ENCODE data around the gene CRIP3. TPM values are rescaled to one million over a fixed set of nuclear protein-coding genes. Genes with fewer than 3 reads are reported as not detected.

CRIP3 gene
- total and polyA plus RNA-seq, 2 of the 13 experiments (the other 11 are each of a cell fraction or from before 2014, with no cell fraction given) = 6.3 to 9.3 TPM

DNA sequence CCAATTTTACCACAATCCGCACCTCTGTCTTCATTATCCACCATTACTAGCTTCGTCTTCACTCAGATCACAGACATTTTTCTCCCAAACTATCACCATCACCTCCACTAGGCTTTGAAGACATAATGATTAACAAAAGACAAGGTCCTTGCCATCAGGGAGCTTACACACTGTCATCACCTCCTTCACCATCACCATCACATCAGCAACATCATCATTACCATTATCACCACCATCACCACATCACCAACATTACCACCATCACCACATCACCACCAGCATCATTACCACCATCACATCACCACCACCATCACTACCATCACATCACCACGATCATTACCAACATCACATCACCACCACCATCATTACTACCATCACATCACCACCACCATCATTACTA lies 14.9 kb downstream of the CRIP3 start:
- ATAC-seq (no peak), DNase-seq (ENCODE audit: low spot score) (no peak), FAIRE-seq (peak; percentile 23)
- H3K4me3 ChIP-seq (replicated peaks in 1 of 3; ENCODE audit: insufficient read depth in 1 of 3, low read depth in 2 of 3, low read length in 3 of 3) = no peak overlapping the region
- intact Hi-C loops (cut with micrococcal nuclease; ENCODE audit: unreplicated experiment) (no loop called here), in situ Hi-C loops (cut with HindIII; ENCODE audit: extremely low pct_ligation_motif_present, low pct_unique_long_range_greater_than_20kb) (no loop called here)
- no peaks in the 10 kb centered on the region for H3K36me3 ChIP-seq (replicated peaks in 1 of 2; ENCODE audit: control insufficient read depth in 1 of 2, insufficient read depth in 2 of 2, low read length in 2 of 2)
- ChIA-PET POLR2A (interaction anchor here (8.3 kb wide), 1 partner anchor 23 kb away, joined by 314 read pairs; no protein-coding TSS in a partner anchor), CTCF (ENCODE audit: low intra/inter-chr PET ratio, low total read pairs) (no interaction called here)
- WGBS (ENCODE audit: low lambda C conversion rate) = 95% methylated on average over 2 of the region's 3 CpGs
- H3K9ac ChIP-seq (ENCODE audit: insufficient read depth, low read depth, low read length) = no peak overlapping the region
- H3K4me1 ChIP-seq (ENCODE audit: insufficient read depth, low read length) = peaks cover 96% of the 10 kb centered on the region
- no peaks in the 10 kb centered on the region for H4K20me1 ChIP-seq (ENCODE audit: insufficient read depth, low read length)
- H3K4me2 ChIP-seq (ENCODE audit: low read depth, low read length) = no peak overlapping the region
- H3K27me3 ChIP-seq (ENCODE audit: control insufficient read depth in 1 of 2, insufficient read depth in 2 of 2, low read length in 2 of 2) = no peaks in the 10 kb centered on the region
- H3K9me3 ChIP-seq (ENCODE audit: low read length) = no peaks in the 10 kb centered on the region
- no peaks in the 10 kb centered on the region for H3K79me2 ChIP-seq (ENCODE audit: insufficient read depth, low read length)
- H3K27ac ChIP-seq (ENCODE audit: extremely low read length, insufficient read depth, low read length) = no peak overlapping the region
- no peak overlapping the region for H2AFZ ChIP-seq (ENCODE audit: low read length)
- TF ChIP-seq, protein P1, sequence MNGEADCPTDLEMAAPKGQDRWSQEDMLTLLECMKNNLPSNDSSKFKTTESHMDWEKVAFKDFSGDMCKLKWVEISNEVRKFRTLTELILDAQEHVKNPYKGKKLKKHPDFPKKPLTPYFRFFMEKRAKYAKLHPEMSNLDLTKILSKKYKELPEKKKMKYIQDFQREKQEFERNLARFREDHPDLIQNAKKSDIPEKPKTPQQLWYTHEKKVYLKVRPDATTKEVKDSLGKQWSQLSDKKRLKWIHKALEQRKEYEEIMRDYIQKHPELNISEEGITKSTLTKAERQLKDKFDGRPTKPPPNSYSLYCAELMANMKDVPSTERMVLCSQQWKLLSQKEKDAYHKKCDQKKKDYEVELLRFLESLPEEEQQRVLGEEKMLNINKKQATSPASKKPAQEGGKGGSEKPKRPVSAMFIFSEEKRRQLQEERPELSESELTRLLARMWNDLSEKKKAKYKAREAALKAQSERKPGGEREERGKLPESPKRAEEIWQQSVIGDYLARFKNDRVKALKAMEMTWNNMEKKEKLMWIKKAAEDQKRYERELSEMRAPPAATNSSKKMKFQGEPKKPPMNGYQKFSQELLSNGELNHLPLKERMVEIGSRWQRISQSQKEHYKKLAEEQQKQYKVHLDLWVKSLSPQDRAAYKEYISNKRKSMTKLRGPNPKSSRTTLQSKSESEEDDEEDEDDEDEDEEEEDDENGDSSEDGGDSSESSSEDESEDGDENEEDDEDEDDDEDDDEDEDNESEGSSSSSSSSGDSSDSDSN (CRISPR knock-in tag; IDR thresholded peaks at IDR 0.05) = no peak
- TF ChIP-seq CREB1 (IDR thresholded peaks at IDR 0.05) (peak; percentile 56; the same call in 1 of the 2 replicates), CREB1 (CRISPR knock-in tag; IDR thresholded peaks at IDR 0.05) (no peak), ZNF569 (CRISPR knock-in tag; IDR thresholded peaks at IDR 0.05; ENCODE audit: borderline replicate concordance) (no peak), MEIS2 (CRISPR knock-in tag; IDR thresholded peaks at IDR 0.05) (no peak), ATF7 (IDR thresholded peaks at IDR 0.05) (0 out of 2 replicates have a peak, but pooled peaks have one; percentile 3), ATF7 (CRISPR knock-in tag; IDR thresholded peaks at IDR 0.05) (no peak), DNMT1 (CRISPR knock-in tag; IDR thresholded peaks at IDR 0.05) (0 out of 2 replicates have a peak, but pooled peaks have one; percentile 53), ZFP37 (CRISPR knock-in tag; IDR thresholded peaks at IDR 0.05; ENCODE audit: borderline replicate concordance) (no peak), ZNF430 (CRISPR knock-in tag; IDR thresholded peaks at IDR 0.05) (no peak), ZNF124 (CRISPR knock-in tag; IDR thresholded peaks at IDR 0.05) (no peak), ZNF446 (CRISPR knock-in tag; IDR thresholded peaks at IDR 0.05) (0 out of 2 replicates have a peak, but pooled peaks have one; percentile 14), ZNF670 (CRISPR knock-in tag; IDR thresholded peaks at IDR 0.05; ENCODE audit: borderline replicate concordance) (no peak), ZNF790 (CRISPR knock-in tag; IDR thresholded peaks at IDR 0.05; ENCODE audit: borderline replicate concordance) (no peak), ZKSCAN5 (CRISPR knock-in tag; IDR thresholded peaks at IDR 0.05) (0 out of 2 replicates have a peak, but pooled peaks have one; percentile 42)
- BruUV-seq (replicated peaks) = no TSS peak
